Testis (tissue), 2 donors: ENCODE measurements around the gene DDAH1.

Source experiments
- POLR2A ChIP-seq: fragments of 450-650 bp; IDR thresholded peaks from one replicate; pipeline ENCODE4 v1.6.1; 2017; ENCODE audit warnings: antibody characterized with exemption, mild to moderate bottlenecking, moderate library complexity
- TF ChIP-seq, protein P1 (sequence below), 3 experiments: fragments of 450-650 bp in 2 of 3; fragments of 200-600 bp in 1 of 3; sonication (generic) in 1 of 3; IDR thresholded peaks; one replicate each; pipeline ENCODE4 v1.5.1; 2016 to 2019; ENCODE audit warnings: antibody characterized with exemption in 3 of 3, mild to moderate bottlenecking in 2 of 3, moderate library complexity in 1 of 3

DNA sequence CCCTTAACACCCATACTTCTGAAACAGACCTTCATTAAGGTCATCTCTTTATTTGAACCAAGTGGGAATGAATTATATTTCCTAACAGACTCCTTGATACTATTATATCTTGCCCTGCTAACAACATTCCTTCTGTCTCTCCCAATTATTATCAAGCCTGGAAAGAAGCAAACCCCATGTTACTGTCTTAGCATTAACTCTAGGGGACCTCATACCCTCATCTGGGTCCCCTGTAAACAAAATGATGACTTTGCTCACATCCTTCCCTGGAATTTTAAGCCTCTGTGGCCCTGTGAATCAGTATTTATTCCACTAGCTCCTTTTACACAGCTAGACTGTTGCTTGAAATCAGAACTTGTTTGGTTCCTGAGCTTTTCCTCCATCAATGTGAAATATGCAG lies 150.2 kb downstream of the DDAH1 start:
- TF ChIP-seq, protein P1, sequence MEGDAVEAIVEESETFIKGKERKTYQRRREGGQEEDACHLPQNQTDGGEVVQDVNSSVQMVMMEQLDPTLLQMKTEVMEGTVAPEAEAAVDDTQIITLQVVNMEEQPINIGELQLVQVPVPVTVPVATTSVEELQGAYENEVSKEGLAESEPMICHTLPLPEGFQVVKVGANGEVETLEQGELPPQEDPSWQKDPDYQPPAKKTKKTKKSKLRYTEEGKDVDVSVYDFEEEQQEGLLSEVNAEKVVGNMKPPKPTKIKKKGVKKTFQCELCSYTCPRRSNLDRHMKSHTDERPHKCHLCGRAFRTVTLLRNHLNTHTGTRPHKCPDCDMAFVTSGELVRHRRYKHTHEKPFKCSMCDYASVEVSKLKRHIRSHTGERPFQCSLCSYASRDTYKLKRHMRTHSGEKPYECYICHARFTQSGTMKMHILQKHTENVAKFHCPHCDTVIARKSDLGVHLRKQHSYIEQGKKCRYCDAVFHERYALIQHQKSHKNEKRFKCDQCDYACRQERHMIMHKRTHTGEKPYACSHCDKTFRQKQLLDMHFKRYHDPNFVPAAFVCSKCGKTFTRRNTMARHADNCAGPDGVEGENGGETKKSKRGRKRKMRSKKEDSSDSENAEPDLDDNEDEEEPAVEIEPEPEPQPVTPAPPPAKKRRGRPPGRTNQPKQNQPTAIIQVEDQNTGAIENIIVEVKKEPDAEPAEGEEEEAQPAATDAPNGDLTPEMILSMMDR (IDR thresholded peaks at IDR 0.05) = no peak
- TF ChIP-seq POLR2A = no peak
